ENCODE measurements around the gene PLCB1.

PLCB1 gene

GRCh38 chr20:8678098-8678776 lies 546.2 kb downstream of the PLCB1 start:
- H3K4me3 ChIP-seq (replicated peaks; ENCODE audit: low read depth, low read length): no peak overlapping the region
- DNase-seq (ENCODE audit: low read depth): peak; percentile 13
- TF ChIP-seq, protein P1, sequence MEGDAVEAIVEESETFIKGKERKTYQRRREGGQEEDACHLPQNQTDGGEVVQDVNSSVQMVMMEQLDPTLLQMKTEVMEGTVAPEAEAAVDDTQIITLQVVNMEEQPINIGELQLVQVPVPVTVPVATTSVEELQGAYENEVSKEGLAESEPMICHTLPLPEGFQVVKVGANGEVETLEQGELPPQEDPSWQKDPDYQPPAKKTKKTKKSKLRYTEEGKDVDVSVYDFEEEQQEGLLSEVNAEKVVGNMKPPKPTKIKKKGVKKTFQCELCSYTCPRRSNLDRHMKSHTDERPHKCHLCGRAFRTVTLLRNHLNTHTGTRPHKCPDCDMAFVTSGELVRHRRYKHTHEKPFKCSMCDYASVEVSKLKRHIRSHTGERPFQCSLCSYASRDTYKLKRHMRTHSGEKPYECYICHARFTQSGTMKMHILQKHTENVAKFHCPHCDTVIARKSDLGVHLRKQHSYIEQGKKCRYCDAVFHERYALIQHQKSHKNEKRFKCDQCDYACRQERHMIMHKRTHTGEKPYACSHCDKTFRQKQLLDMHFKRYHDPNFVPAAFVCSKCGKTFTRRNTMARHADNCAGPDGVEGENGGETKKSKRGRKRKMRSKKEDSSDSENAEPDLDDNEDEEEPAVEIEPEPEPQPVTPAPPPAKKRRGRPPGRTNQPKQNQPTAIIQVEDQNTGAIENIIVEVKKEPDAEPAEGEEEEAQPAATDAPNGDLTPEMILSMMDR (IDR thresholded peaks at IDR 0.05; ENCODE audit: low read length, missing control alignments): no peak

- DNase-seq (ENCODE audit: low read depth): no peak
- H3K4me3 ChIP-seq (replicated peaks; ENCODE audit: low read depth, low read length): no peak overlapping the region
- TF ChIP-seq, protein P1 (IDR thresholded peaks at IDR 0.05; ENCODE audit: low read length, missing control alignments): no peak
Observed at GRCh38 chr20:8689337-8689736, 557.3 kb downstream of the PLCB1 start.

GRCh38 chr20:8690074-8690473 lies 558.0 kb downstream of the PLCB1 start:
- DNase-seq (ENCODE audit: low read depth): no peak
- TF ChIP-seq, protein P1 (IDR thresholded peaks at IDR 0.05; ENCODE audit: low read length, missing control alignments): no peak
- H3K4me3 ChIP-seq (replicated peaks; ENCODE audit: low read depth, low read length): no peak overlapping the region

GRCh38 chr20:8693709-8694108 lies 561.6 kb downstream of the PLCB1 start:
- no peak overlapping the region for H3K4me3 ChIP-seq (replicated peaks; ENCODE audit: low read depth, low read length)
- TF ChIP-seq, protein P1 (IDR thresholded peaks at IDR 0.05; ENCODE audit: low read length, missing control alignments): no peak
- DNase-seq (ENCODE audit: low read depth): peak; percentile 55

- no peak for DNase-seq (ENCODE audit: low read depth)
- TF ChIP-seq, protein P1 (IDR thresholded peaks at IDR 0.05; ENCODE audit: low read length, missing control alignments): no peak
Observed at GRCh38 chr20:8700756-8701155, 568.7 kb downstream of the PLCB1 start.

GRCh38 chr20:8706961-8707700 lies 575.1 kb downstream of the PLCB1 start:
- DNase-seq (ENCODE audit: low read depth): no peak
- TF ChIP-seq, protein P1 (IDR thresholded peaks at IDR 0.05; ENCODE audit: low read length, missing control alignments): no peak
- H3K4me3 ChIP-seq (replicated peaks; ENCODE audit: low read depth, low read length): no peak overlapping the region

More at GRCh38 chr20:8700756-8701155, 568.7 kb downstream of the PLCB1 start:
- H3K4me3 ChIP-seq (replicated peaks; ENCODE audit: low read depth, low read length): no peak overlapping the region

All from fibroblast of pulmonary artery (primary cell).